NB4 (cell line): Measurements from ENCODE around the gene TARBP1.

ENCODE experiments used
- DNase-seq: peaks from one replicate; pipeline ENCODE4 v3.0.0; 2010; ENCODE audit warnings: low read depth
- H3K4me3 ChIP-seq: one replicate; pipeline ENCODE4 v1.5.1; 2011; ENCODE audit warnings: mild to moderate bottlenecking, low read depth, low read length, moderate library complexity
- CTCF ChIP-seq: IDR thresholded peaks from one replicate; pipeline ENCODE4 v1.5.1; 2012; ENCODE audit warnings: low read depth, low read length
- MYC ChIP-seq: IDR thresholded peaks from 2 replicates; pipeline ENCODE4 v1.6.1; 2011; ENCODE audit warnings: low read depth, low read length
- POLR2A ChIP-seq: IDR thresholded peaks from 2 replicates; pipeline ENCODE4 v1.6.1; 2011; ENCODE audit warnings: mild to moderate bottlenecking; ENCODE audit not compliant: insufficient read length; ENCODE audit errors: extremely low read depth
- TF ChIP-seq, protein P1 (sequence below): IDR thresholded peaks from 2 replicates; pipeline ENCODE4 v1.6.1; 2011; ENCODE audit warnings: low read depth, low read length

The TARBP1 gene

GRCh38 chr1:234438579-234438978, 40.4 kb downstream of the TARBP1 start:
- no peak for TF ChIP-seq MYC
- no peak for TF ChIP-seq CTCF
- no peak for TF ChIP-seq POLR2A
- TF ChIP-seq, protein P1, sequence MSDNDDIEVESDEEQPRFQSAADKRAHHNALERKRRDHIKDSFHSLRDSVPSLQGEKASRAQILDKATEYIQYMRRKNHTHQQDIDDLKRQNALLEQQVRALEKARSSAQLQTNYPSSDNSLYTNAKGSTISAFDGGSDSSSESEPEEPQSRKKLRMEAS: no peak
- H3K4me3 ChIP-seq: no peak overlapping the region
- DNase-seq: no peak

GRCh38 chr1:234437423-234438171, 41.4 kb downstream of the TARBP1 start:
- TF ChIP-seq CTCF (no peak), POLR2A (no peak), MYC (no peak)
- TF ChIP-seq, protein P1: no peak
- no peak overlapping the region for H3K4me3 ChIP-seq
- DNase-seq: no peak

DNA sequence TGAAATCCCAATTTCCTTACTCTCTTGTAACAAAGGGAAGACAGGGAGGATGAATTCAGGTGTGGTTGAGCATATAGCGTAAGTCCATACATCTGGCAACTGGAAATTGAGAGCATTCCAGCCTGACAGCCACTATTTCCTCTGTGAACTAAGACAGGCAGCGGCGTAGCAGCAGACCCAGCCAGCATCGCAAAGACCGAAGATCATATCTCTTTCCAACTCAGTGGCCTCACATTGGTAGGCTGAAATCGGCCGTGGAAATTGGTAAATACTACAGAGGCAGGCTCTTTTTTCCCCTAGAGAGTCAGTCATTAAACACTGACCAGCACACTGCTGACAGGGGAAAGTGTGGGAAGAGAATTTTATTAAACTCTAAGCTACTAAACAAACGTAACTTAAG, 43.4 kb downstream of the TARBP1 start:
- no peak overlapping the region for H3K4me3 ChIP-seq
- DNase-seq: no peak
- no peak for TF ChIP-seq MYC
- TF ChIP-seq, protein P1: no peak
- TF ChIP-seq CTCF: no peak
- no peak for TF ChIP-seq POLR2A

GRCh38 chr1:234434706-234435105, 44.3 kb downstream of the TARBP1 start:
- no peak overlapping the region for H3K4me3 ChIP-seq
- TF ChIP-seq CTCF (no peak), POLR2A (no peak), MYC (no peak)
- TF ChIP-seq, protein P1: no peak
- no peak for DNase-seq

DNA sequence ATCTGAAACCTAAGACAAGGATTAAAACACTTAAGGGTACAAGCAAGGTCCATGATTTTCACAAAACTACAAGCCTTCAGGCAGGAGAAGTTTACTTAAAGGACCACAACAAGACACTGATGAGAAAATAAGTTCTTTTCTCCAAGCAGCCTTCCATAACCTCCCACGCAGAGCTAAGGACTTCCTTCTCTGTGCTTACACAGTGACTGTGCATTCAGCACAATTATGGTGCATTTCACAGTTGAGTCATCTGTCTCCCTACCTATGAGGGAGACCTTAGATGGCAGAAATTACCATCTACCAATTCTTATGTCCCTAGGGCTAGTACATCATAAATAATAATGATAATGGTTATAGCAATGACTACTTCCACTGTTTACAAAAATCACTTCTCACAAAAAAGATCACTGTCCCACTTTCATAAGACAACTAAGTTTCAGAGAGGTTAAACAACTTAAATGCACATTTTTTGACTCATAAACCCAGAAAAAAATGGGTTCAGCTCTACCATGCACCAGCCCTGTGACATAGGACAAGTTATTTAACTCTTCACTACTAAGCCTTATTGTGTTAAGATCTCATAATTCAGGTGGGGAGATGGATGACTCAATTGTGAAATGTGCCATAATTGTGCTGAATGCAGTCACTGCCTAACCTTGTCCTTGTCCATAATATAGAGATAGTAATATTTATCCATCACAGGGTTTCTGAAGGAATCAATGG, 45.3 kb downstream of the TARBP1 start:
- DNase-seq: peak; percentile 28
- TF ChIP-seq POLR2A (no peak), MYC (no peak), CTCF (no peak)
- TF ChIP-seq, protein P1: no peak
- H3K4me3 ChIP-seq: no peak overlapping the region
